ENCODE results near the gene ST3GAL4. TPM values are rescaled to one million over a fixed set of nuclear protein-coding genes. Genes with fewer than 3 reads are reported as not detected.
A peak's percentile ranks its signal among the peaks of the same experiment; 100 is the strongest.

ST3GAL4 gene
- polyA plus RNA-seq, 1 donor (not counting 4 experiments of a cell fraction or from before 2014, with no cell fraction given) = 24.6 TPM

- Histone ChIP-seq H3K4me2 (ENCODE audit: control insufficient read depth, extremely low read depth, insufficient read depth, low read depth, low read length) (peak overlapping the region; percentile 64), H3K4me3 (ENCODE audit: control insufficient read depth in 2 of 3, extremely low read depth in 1 of 3, insufficient read depth in 2 of 3, low read depth in 1 of 3, low read length in 3 of 3) (no peak overlapping the region), H3K9me3 (ENCODE audit: control insufficient read depth, low read depth, low read length) (no peaks in the 10 kb centered on the region), H3K9me1 (ENCODE audit: control insufficient read depth, extremely low read depth, insufficient read depth, low read length) (no peaks in the 10 kb centered on the region), H4K20me1 (ENCODE audit: control insufficient read depth, extremely low read depth, insufficient read depth, low read length) (no peaks in the 10 kb centered on the region), H3K27me3 (ENCODE audit: control insufficient read depth, extremely low read depth, insufficient read depth, low read length) (no peaks in the 10 kb centered on the region), H2AFZ (ENCODE audit: control insufficient read depth, low read length) (no peak overlapping the region), H3K4me1 (ENCODE audit: control insufficient read depth, extremely low read depth, insufficient read depth, low read length) (peaks cover 36% of the 10 kb centered on the region), H3K79me2 (ENCODE audit: control insufficient read depth, insufficient read depth, low read length) (peaks cover 65% of the 10 kb centered on the region), H3K36me3 (ENCODE audit: control insufficient read depth in 2 of 2, extremely low read depth in 1 of 2, insufficient read depth in 2 of 2, low read length in 2 of 2) (peaks cover 1 to 4% of the 10 kb centered on the region in 2 experiments), H3K9ac (ENCODE audit: control insufficient read depth, extremely low read depth, insufficient read depth, low read length) (no peak overlapping the region), H3K27ac (ENCODE audit: control insufficient read depth, insufficient read depth, low read length) (peak overlapping the region; percentile 20)
- TF ChIP-seq EZH2 (IDR thresholded peaks at IDR 0.05; ENCODE audit: low read length) (no peak), CTCF (optimal IDR thresholded peaks at IDR 0.05 in 1 of 3, IDR thresholded peaks at IDR 0.05 in 1 of 3, conservative IDR thresholded peaks at IDR 0.05 in 1 of 3; ENCODE audit: extremely low read depth in 1 of 3, insufficient read depth in 2 of 3, low read length in 3 of 3) (peak in 1 of 3 experiments; percentile 9)
- dilution Hi-C loops (cut with MboI; ENCODE audit: extremely low pct_ligation_motif_present, low sequenced_read_pairs) = no loop called here
- DNase-seq (ENCODE audit: low read depth, low spot score) (no peak), FAIRE-seq (no peak)
Measured at GRCh38 chr11:126359431-126360048, 4.1 kb downstream of the ST3GAL4 start.

- Histone ChIP-seq H3K4me3 (ENCODE audit: control insufficient read depth in 2 of 3, extremely low read depth in 1 of 3, insufficient read depth in 2 of 3, low read depth in 1 of 3, low read length in 3 of 3) (no peak overlapping the region), H4K20me1 (ENCODE audit: control insufficient read depth, extremely low read depth, insufficient read depth, low read length) (no peaks in the 10 kb centered on the region), H3K27ac (ENCODE audit: control insufficient read depth, insufficient read depth, low read length) (no peak overlapping the region), H2AFZ (ENCODE audit: control insufficient read depth, low read length) (no peak overlapping the region), H3K79me2 (ENCODE audit: control insufficient read depth, insufficient read depth, low read length) (peaks cover 60% of the 10 kb centered on the region), H3K36me3 (ENCODE audit: control insufficient read depth in 2 of 2, extremely low read depth in 1 of 2, insufficient read depth in 2 of 2, low read length in 2 of 2) (peaks cover 1 to 4% of the 10 kb centered on the region in 2 experiments), H3K4me1 (ENCODE audit: control insufficient read depth, extremely low read depth, insufficient read depth, low read length) (peaks cover 34% of the 10 kb centered on the region), H3K9me1 (ENCODE audit: control insufficient read depth, extremely low read depth, insufficient read depth, low read length) (no peaks in the 10 kb centered on the region), H3K27me3 (ENCODE audit: control insufficient read depth, extremely low read depth, insufficient read depth, low read length) (no peaks in the 10 kb centered on the region), H3K9me3 (ENCODE audit: control insufficient read depth, low read depth, low read length) (no peaks in the 10 kb centered on the region), H3K4me2 (ENCODE audit: control insufficient read depth, extremely low read depth, insufficient read depth, low read depth, low read length) (peak overlapping the region; percentile 64), H3K9ac (ENCODE audit: control insufficient read depth, extremely low read depth, insufficient read depth, low read length) (no peak overlapping the region)
- DNase-seq (ENCODE audit: low read depth, low spot score) = no peak
- FAIRE-seq = no peak
- dilution Hi-C loops (cut with MboI; ENCODE audit: extremely low pct_ligation_motif_present, low sequenced_read_pairs) = no loop called here
- TF ChIP-seq CTCF (optimal IDR thresholded peaks at IDR 0.05 in 1 of 3, IDR thresholded peaks at IDR 0.05 in 1 of 3, conservative IDR thresholded peaks at IDR 0.05 in 1 of 3; ENCODE audit: extremely low read depth in 1 of 3, insufficient read depth in 2 of 3, low read length in 3 of 3) = no peak
- TF ChIP-seq EZH2 (IDR thresholded peaks at IDR 0.05; ENCODE audit: low read length) = no peak
Measured at GRCh38 chr11:126360049-126360446, 4.6 kb downstream of the ST3GAL4 start.
